Hepatocyte (in vitro differentiated cells): ENCODE data around the gene SLC25A20.

Experiments
- CTCF ChIP-seq: fragments of 200-600 bp; sonication (generic); IDR thresholded peaks from 2 replicates; pipeline ENCODE4 v1.5.1; 2016; ENCODE audit warnings: antibody characterized with exemption, mild to moderate bottlenecking; ENCODE audit not compliant: poor library complexity
- EZH2 ChIP-seq: fragments of 200-600 bp; sonication (generic); IDR thresholded peaks from 2 replicates; pipeline ENCODE4 v1.6.1; 2016; ENCODE audit warnings: antibody characterized with exemption, mild to moderate bottlenecking, borderline replicate concordance
- EZH2phosphoT487 ChIP-seq: fragments of 200-600 bp; sonication (generic); IDR thresholded peaks from one replicate; pipeline ENCODE4 v1.6.1; 2018; ENCODE audit warnings: antibody characterized with exemption, mild to moderate bottlenecking, low read depth, moderate library complexity; ENCODE audit not compliant: unreplicated experiment, severe bottlenecking

GRCh38 chr3:48929358-48930035 lies 30.8 kb upstream of the SLC25A20 start:
- TF ChIP-seq CTCF (no peak), EZH2 (no peak), EZH2phosphoT487 (no peak)
